GM20000 (cell line): ENCODE measurements around the gene COMT.

Experiments used
- DNase-seq: peaks from one replicate; pipeline ENCODE4 v3.0.0; 2012; ENCODE audit warnings: low spot score
- CTCF ChIP-seq: IDR thresholded peaks from 2 replicates; pipeline ENCODE4 v1.5.1; 2012; ENCODE audit warnings: mild to moderate bottlenecking, control low read depth; ENCODE audit errors: extremely low read depth, missing control alignments

The COMT gene

GRCh38 chr22:19990188-19990587 lies 48.6 kb downstream of the COMT start:
- TF ChIP-seq CTCF = no peak
- no peak for DNase-seq

- TF ChIP-seq CTCF = no peak
- DNase-seq = no peak
Measured at GRCh38 chr22:19990609-19991394, 49.2 kb downstream of the COMT start.

GRCh38 chr22:19991395-19991644 lies 49.7 kb downstream of the COMT start:
- DNase-seq = no peak
- TF ChIP-seq CTCF = no peak

GRCh38 chr22:19991645-19992451 lies 50.3 kb downstream of the COMT start:
- no peak for DNase-seq
- no peak for TF ChIP-seq CTCF

- DNase-seq = no peak
- TF ChIP-seq CTCF = no peak
Measured at GRCh38 chr22:19992481-19992911, 50.9 kb downstream of the COMT start.

- no peak for DNase-seq
- no peak for TF ChIP-seq CTCF
Measured at GRCh38 chr22:19992921-19993355, 51.4 kb downstream of the COMT start.

- TF ChIP-seq CTCF = no peak
- no peak for DNase-seq
Measured at GRCh38 chr22:19993926-19994325, 52.4 kb downstream of the COMT start.
